DMS153 treated with DMSO at 0.1 percent for 48 hours (cell line): Measurements from ENCODE around the gene RFK.
"Not testable (repeated sequence)": the region's sequence is repeated elsewhere in the genome, so short reads cannot be mapped to it uniquely, and the experiment has no call there.

Experiments
- DNase-seq: peaks from one replicate; lab custom pipeline; 2025; ENCODE audit not compliant: unreplicated experiment; lab: John Stamatoyannopoulos, UW

The RFK gene

DNA sequence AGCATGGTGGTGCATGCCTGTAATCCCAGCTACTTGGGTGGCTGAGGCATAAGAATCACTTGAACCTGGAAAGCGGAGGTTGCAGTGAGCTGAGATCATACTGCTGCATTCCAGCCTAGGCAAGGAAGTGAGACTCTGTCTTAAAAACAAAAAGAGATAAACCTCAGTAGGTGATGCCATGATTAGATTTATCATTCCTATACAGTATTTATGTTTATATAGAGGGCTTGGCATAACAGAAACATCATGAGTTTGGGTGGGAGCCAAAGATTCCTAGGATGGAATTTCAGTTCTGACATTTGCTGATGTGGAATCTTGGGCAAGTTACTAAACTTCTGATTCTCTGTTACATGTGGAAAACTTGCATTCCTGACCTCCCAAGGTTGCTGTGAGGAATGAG, 22.3 kb downstream of the RFK start:
- DNase-seq, result no peak

DNA sequence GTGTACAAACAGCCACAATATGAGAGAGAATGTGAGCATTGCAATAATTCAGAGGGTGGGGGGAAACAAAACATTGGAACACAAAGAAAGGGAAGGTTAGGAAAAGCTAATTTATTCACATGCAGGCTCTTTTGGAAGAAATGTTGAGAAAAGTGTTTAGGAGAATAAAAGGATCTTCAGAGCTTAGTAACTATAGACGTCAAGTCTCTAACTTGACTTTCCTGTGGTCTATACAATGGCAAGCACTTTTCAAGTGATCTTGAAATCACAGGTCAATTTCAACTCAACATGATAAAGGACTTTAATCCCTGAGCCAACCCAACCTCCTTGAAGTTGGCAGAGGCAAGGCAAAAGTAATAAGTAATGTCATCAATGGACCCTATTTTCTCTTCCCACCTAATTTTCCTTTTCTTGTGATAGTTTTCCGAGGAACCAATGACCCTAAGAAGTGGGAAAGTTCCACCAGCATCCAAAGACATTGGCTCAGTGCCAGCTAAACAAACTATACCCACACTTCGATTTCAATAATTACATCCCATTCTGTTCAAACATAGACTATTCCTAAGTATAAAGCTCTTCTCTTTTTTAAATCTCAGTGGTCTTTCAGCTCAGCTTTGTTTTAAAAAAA, 23.7 kb downstream of the RFK start:
- no peak for DNase-seq

DNA sequence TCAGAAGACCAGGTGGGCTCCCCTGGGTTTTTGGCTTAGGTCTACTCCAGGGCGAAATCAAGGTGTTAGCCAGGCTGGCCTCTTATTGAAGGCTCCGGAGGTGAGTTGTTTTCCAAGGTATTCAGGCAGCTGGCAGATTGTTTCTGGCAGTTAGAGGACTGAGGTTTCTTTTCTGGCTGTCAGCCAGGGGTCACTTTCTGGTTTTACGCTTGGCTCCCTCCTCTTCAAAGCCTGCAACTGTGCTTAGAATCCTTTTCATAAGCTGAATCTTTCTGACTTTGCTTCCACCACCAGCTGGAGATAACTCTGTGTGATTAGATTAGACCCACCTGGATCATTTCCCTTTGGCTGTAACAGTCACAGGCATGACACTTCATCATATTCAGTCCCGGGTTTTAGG, 24.6 kb downstream of the RFK start:
- DNase-seq, result peak; percentile 79

DNA sequence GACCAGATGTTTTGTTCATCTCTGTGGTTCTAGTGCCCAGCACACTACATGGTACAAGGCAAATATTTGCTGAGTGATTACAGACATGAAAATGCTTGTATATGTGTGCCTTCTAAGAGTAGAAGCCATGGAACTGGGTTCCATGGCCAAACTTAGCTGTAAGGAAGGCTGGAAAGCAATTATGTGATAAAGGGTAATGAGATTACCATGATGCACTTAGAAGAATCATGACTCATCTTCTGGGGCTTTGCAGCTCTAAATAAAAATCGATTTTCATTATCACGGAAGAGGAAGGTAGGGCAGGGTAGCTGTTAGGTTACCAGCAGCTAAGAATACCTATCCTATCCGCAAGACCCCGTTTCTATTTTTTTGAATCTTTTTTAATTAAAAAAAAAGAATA, 28.0 kb downstream of the RFK start:
- peak; percentile 43 for DNase-seq

DNA sequence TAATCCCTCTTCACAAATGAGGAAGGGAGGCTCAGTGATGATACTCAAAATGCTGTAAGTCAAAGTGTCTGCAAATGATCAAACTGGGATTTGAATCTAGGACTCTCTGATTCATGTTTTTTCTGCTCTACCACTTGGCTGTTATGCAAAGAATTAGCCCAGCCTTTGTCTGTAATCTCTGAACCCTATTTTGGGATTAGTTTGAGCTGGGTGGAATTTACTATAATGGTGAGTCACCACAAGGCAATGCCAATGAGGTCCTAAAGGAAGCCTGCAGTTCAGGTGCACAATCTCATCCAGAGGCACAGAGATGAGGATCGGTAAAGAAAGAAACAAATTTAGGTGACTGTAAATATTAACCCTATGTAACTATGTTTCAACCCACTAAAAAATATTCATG, 29.2 kb downstream of the RFK start:
- DNase-seq, result no peak

DNA sequence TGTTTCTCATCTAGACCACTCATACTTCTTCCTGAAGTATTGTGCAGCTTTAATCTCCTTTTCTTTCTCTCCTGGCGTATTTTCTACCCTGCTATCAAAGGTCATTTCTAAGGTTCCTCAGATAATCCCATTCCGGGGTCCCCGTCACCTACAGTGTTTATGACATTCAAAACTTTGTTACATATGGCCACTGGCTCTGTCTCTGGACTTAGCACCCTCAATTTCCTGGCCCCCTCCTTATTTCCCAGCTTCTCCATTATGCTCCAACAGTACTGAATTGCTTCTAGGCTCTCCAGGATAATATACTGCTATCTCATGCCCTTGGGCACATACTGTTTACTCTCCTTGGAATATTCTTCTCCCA, 31.2 kb downstream of the RFK start:
- no peak for DNase-seq

DNA sequence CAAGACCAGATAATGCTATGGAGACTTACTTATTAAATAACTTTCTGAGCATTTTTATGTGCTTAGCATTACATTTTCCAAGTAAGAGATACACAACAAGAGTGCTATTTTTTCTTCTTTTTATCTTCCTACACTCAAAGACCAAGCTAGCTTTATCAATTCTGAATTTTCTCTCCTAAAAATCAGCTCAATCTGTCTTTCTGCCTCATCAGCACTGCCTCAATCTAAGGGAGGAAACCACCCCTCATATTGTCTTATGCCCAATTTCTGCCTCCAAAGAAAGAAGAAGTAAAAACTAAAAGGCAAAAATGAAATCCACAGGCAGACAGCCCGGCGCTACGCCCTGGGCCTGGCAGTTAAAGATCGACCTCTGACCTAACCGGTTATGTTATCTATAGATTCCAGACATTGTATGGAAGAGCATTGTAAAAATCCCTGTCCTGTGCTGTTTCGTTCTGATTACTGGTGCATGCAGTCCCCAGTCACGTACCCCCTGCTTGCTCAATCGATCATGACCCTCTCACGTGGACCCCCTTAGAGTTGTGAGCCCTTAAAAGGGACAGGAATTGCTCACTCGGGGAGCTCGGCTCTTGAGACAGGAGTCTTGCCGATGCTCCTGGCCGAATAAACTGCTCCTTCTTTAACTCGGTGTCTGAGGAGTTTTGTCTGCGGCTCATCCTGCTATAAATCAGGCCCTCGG, 31.7 kb downstream of the RFK start:
- DNase-seq, result not testable (repeated sequence)

DNA sequence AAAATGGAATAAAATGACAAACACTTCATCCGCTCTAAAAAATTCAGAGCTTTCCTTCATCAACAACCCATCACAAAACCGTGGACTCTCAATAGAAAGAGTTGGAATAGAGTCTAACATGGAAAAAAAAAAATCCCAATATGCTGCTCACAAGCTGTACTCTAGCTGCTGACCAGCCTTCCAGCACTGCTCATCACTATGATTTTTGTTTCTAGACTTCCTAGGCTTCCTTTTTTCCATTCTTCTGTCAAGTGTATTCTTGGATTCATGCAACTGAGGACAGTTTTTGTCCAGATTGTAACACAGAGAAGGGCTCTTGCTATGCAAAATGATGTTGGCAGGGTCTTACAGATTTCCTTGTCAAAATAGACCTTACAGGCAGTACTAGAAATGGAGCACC, 34.5 kb downstream of the RFK start:
- no peak for DNase-seq

DNA sequence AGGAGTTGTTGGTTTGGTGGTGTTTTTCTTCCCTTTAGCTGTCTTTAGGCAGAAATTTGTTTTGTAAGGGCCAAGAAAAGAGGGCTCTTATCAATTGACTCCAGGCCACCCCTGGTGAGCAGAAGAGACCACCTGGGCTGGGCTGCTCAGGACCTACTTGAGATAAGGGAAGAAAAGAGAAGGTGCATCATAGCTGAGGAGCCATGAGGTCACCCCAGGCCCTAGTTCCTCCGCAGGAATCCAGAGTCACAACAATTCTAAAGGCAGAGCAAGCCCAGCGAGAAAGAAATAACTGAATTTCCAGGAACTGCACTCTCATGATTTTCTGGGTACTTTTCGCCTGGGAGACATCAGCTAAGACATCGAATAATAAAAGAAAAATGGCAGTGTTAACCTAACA, 34.9 kb downstream of the RFK start:
- DNase-seq, result no peak

DNA sequence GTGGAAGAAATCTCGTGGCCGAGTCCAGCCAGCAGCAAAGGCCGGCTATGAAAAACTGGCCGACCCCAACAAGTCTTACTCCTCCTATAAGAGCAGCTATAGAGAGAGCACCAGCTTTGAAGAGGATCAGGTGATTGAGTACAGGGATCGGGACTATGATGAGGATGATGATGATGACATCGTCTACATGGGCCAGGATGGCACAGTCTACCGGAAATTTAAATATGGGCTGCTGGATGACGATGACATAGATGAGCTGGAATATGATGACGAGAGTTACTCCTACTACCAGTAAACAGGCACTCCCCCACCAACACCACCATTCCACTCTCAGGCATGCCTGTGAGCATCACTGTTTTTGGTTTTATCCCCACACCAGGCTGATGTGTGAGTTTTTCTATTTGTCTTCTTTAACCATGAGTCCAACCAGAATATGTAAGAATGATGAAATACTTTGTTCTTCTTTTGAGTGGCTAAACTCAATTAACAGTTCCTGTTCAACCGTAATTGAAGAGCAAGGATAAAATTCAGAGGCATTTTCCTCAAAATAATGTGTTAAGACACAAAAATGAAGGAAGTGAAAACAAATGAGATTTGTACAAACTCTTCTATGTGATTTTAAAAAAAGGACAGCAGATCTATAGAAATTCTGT, 35.5 kb downstream of the RFK start:
- no peak for DNase-seq

DNA sequence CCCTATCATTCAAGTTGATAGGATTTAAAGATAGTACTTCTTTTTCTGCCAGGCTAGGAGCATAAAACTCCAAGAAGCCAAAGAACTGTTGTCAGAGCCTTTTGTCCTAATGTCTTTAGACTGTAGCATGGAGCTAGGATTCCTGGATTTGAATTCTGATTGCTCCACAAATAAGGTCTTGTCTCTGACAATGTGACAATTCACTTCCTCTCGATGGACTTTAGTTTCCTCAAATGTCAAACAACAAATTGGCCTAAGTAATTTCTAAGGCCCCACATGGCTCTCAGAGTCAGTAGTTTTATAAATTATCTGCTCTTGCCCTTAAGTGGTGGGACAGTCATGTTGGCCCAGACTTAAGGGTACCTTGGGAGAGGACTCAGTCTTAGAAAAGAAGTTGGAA, 36.7 kb downstream of the RFK start:
- no peak for DNase-seq

DNA sequence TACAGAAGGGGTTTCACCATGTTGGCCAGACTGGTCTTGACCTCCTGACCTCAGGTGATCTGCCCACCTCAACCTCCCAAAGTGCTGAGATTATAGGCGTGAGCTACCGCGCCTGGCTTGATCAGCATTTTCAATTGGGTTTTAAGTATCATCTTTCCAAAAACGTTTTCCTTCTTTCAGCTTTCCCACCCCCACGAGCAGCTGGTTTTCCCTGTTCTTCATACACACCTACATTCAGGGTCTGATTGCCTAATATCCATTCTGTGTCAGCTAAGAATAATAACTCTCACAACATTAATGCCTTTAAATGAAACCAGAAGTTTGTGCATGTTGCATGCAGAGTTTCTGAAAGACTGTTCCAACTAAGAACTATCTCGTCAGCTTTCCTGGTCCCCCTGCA, 38.3 kb downstream of the RFK start:
- no peak for DNase-seq

DNA sequence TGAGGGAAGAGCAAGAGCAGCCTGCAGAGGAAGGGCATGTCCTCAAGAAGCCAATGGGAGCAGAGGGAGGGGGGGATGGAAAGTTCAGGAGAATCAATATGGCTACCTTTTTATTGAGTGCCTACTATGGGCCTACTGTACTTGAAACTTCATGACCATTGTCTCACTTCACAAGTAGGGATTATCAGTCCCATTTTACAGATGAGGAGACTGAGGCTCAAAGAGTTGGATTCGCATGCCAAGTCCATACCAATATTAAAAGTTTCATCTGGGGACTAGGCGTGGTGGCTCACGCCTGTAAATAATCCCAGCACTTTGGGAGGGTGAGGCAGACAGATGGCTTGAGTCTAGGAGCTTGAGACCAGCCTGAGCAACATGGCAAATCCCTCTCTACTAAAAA, 40.0 kb downstream of the RFK start:
- DNase-seq, result no peak

DNA sequence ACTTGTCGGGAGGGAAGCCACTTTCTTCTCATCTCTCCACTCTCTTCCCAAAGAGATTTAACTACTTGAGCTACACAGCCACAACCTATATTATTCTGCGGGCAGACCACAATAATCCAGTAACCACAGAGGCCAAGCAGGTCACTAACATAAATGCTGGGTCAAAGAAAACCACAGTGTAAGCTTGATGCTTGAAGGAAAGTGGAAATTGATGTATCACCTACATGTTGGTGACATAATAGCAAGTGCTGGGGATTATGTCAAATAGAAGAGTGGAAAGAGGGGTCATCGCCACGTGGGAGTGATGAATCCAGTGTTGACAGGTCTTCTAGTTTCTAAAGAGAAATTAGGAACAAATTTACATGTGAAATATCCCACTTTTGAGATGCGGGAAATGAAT, 40.9 kb downstream of the RFK start:
- DNase-seq, result no peak

DNA sequence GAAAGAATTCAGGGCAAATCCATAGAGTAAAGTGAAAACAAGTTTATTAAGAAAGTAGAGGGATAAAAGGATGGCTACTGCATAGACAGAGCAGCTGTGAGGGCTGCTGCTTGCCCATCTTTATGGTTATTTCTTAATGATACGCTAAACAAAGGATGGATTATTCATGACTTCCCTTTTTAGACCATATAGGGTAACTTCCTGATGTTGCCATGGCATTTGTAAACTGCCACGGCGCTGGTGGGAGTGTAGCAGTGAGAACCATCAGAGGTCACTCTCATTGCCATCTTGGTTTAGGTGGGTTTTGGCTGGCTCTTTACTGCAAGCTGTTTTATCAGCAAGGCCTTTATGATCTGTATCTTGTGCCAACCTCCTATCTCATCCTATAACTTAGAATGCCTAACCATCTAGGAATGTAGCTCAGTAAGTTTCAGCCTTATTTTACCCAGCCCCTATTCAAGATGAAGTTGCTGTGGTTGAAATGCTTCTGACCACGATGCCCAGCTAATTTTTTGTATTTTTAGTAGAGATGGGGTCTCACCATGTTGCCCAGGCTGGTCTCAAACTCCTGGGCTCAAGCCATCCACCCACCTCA, 42.1 kb downstream of the RFK start:
- no peak for DNase-seq

DNA sequence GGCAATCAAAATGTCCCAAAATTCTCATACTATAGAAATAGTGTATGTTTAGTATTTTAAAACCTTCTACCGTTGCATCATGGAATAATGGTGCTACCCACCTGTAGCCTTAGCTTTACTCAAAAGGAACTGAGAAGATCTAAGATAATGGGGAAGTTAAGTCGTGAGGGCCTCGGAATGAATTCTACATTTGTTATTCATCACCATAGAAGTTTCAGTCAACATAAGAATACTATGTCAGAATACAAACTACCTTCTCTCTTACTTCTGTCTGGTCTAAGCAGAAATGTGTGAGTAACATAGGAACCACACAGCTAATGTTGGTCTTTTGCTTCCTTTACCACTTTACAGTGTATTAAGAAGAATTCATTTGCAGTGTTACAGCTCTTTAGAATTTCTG, 43.2 kb downstream of the RFK start:
- no peak for DNase-seq

DNA sequence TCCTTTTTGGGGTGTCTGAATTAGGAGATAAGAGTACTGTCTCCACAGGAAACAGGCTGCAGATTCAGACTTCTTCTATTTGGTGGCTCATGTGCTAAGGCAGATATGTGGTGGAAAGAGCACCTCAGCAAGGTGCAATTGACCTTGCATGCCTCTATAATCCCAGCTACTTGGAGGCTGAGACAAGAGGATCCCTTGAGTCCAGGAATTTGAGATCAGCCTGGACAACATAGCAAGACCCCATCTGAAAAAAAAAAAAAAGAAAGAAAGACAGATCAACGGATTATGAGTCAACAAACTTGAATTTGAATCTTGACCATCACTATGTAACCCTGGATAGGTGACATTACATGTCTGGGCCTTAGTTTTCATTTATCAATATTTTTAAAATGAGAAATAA, 44.4 kb downstream of the RFK start:
- no peak for DNase-seq

DNA sequence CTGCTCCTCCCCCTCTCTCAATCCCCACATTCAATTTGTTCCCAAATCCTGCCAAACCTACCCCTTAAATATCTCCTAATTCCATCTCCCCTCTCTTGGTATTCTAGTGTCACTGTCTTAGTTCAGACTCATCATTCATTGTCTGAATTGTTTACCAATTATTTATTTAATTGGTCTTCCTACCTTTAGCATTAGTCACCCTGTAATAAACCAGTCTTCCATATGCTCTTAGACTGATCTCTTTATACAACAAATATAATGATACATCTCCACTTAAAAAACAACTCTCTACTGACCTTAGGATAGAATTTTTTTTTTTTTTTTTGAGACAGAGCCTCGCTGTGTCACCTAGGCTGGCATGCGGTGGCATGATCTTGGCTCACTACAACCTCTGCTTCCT, 51.4 kb downstream of the RFK start:
- DNase-seq, result no peak

DNA sequence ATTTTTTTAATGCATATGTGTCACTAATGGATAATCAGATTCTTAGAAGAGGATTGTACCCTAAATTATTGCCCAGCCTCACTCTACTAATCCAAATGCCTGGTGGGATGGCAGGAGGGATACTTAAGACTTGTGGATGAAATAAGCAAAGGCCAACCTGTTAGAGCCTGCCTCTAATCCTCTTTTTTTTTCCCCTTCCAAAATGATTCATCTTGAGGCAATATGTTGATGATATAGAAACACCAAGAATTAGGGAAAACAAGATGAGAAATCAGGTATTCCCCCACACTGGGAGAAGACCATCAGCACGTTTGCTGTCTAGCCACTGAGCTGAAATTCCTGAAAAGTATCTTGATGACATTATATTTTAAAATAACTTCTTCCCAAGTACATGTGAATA, 52.0 kb downstream of the RFK start:
- DNase-seq, result no peak

DNA sequence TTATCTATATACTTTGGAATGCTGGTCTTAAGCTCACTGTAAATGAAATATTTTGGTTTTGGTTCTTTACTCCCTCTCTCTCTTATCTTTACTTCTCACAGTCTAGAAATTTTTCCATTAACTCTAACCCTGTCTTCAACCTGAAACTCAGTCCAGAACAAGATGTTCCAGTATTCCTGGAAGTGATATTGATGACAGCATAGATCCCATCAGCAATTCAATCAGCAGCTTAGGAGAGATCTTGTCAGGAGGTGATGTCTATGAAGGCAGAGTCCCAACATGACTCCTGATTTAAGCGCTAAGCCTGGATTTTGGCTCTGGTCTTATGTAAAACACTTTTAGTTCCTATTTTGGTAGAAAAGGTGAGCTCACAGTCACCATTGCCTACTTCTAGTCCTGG, 52.6 kb downstream of the RFK start:
- no peak for DNase-seq

DNA sequence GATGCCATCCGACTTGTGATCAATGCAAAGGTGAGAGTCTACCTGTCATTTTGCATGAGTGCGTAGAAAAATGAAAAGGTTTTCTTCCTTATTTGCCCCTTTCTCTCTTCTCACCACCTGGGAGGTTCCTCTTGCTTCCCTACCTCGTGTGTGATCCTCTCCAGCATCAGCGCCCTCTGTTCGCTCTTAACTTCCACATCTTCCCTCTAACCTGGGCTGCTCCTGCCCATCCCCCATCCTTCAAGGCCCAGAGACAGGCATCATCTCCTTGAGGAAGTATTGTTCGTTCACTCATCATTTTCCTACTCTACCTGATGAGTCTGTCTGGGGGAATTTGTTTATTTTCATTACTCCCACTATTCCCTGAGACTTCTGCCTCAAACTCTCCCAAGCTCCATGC, 55.8 kb downstream of the RFK start:
- no peak for DNase-seq

DNA sequence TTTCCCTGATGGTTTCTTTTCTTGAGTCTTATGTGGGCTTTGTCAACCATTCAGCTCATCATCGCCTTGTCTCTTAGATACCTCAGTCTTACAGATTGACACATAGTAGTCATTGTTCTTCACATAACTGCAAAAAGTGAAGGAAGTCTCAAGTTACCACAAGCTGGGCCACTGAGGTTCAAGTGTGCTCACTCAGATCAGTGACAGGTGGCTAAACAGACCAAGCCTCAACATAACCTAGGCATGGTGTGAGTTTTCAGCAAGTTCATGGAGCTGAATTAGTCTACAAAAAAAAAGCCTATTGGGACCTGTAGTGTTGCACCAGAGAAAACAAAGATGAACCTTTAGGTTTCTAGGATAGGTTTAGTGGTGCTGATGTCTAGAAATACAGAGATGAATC, 58.2 kb downstream of the RFK start:
- no peak for DNase-seq
